H1 (cell line): Measurements from ENCODE around the gene CITED4. TPM values are rescaled to one million over a fixed set of nuclear protein-coding genes. Genes with fewer than 3 reads are reported as not detected.

Source experiments
- EGR1 ChIP-seq: IDR thresholded peaks from 2 replicates; pipeline ENCODE4 v1.6.1; 2011; ENCODE audit warnings: low read depth, low read length, borderline replicate concordance
- NANOG ChIP-seq: IDR thresholded peaks from 2 replicates; pipeline ENCODE4 v1.6.1; 2011; ENCODE audit warnings: low read length, low read depth, mild to moderate bottlenecking, inconsistent platforms; ENCODE audit not compliant: insufficient read depth, poor library complexity, severe bottlenecking
- RFX5 ChIP-seq: IDR thresholded peaks from 2 replicates; pipeline ENCODE4 v1.6.1; 2011; ENCODE audit warnings: low read depth, low read length, improper control_type of control experiment, borderline replicate concordance
- polyA plus RNA-seq, 7 experiments: library from polyadenylated mRNA; depleted of rRNA in 3 of 7; stranded (reverse) in 5 of 7; unstranded in 2 of 7; fragments of >200 nt in 5 of 7; fragments of 200-250 nt in 2 of 7; gene quantifications; 1 replicate in 5 of 7; 2 replicates in 1 of 7; 4 replicates in 1 of 7; pipeline versions ENCODE4 v1.2.1 to v1.2.3, GENCODE V29; 2011 to 2013; ENCODE audit warnings: missing spikeins in 2 of 7, mixed read lengths in 2 of 7
- total RNA-seq: library from RNA; stranded (reverse); fragmentation: NEBNext Ultra II Directional; extraction: Animal tissue kit (Norgen Biotek cat#: 25700); gene quantifications from 2 replicates; pipeline ENCODE4 v1.2.1, GENCODE V29; 2021

CITED4 gene
- total and polyA plus RNA-seq, 2 of the 8 experiments (the other 6 are each of a cell fraction or from before 2014, with no cell fraction given), result 5.4 to 16.3 TPM

DNA sequence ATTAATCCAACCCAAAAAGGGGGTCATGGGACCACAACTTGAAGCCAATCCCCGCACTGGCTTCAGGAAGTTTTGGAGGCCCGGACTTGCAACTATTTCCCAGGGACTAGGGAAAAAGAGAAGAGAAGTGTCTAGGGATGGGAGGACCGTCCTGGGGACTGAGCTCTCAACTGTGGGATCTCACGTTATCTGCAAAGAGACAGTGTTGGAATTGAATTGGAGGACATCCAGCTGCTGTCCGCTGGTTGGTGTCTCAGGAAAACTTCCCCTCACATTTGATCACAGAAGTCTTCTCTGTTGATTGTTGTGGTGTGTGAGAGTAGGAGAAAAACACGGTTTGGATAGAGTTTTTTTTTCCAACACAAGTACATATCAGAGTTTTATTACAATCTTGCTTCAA, 46.2 kb upstream of the CITED4 start (continued):
- TF ChIP-seq RFX5 (no peak), EGR1 (no peak), NANOG (no peak)
- TF ChIP-seq, all 59 proteins: peak for 0
